Endothelial cell of umbilical vein (primary cell): Measurements from ENCODE around the gene NRXN3. TPM values are rescaled to one million over a fixed set of nuclear protein-coding genes. Genes with fewer than 3 reads are reported as not detected.

Experiments used
- BruUV-seq: library from RNA; stranded (reverse); fragments of 400-500 nt; replicated peaks from 2 replicates; lab custom pipeline; 2021; lab: Mats Ljungman, UMichigan
- CTCF ChIA-PET: fragments of 300-600, 350-600 bp; sonication (Branson Sonifier 250); formaldehyde crosslinking; loops from one replicate; lab custom pipeline; 2021; ENCODE audit warnings: antibody characterized with exemption, inconsistent platforms; lab: Charles Lee
- POLR2A ChIA-PET: fragments of 300-600, 350-600 bp; sonication (Branson Sonifier 250); formaldehyde crosslinking; loops from one replicate; lab custom pipeline; 2021; ENCODE audit warnings: antibody characterized with exemption, inconsistent platforms; lab: Charles Lee
- DNase-seq: peaks from one replicate; pipeline ENCODE4 v3.0.0-alpha.2; 2011; ENCODE audit warnings: low read depth, low spot score
- FAIRE-seq: peaks from 2 replicates; lab custom pipeline; 2011; peaks lifted over from hg19 to GRCh38; lab: Jason Lieb, UNC
- H2AFZ ChIP-seq: 2 replicates; pipeline ENCODE4 v1.6.0; 2012; ENCODE audit warnings: low read depth, low read length, control low read depth, inconsistent platforms
- H3K27ac ChIP-seq: 2 replicates; pipeline ENCODE4 v1.5.1; 2011; ENCODE audit warnings: low read depth, mild to moderate bottlenecking, control low read depth, low read length, moderate library complexity; ENCODE audit not compliant: insufficient read depth
- H3K27me3 ChIP-seq, 2 experiments: 2 replicates each; pipeline versions ENCODE4 v1.6.0 to v1.6.1; 2011; ENCODE audit warnings: low read length in 2 of 2, mixed read lengths in 1 of 2; ENCODE audit not compliant: control insufficient read depth in 2 of 2, insufficient read depth in 2 of 2
- H3K36me3 ChIP-seq, 2 experiments: 2 replicates in 1 of 2; 3 replicates in 1 of 2; pipeline ENCODE4 v1.5.1; 2011; ENCODE audit warnings: low read length in 2 of 2, mild to moderate bottlenecking in 1 of 2, moderate library complexity in 1 of 2; ENCODE audit not compliant: control insufficient read depth in 2 of 2, insufficient read depth in 2 of 2; ENCODE audit errors: extremely low read depth in 1 of 2
- H3K4me1 ChIP-seq: 3 replicates; pipeline ENCODE4 v1.5.1; 2011; ENCODE audit warnings: mild to moderate bottlenecking, low read length; ENCODE audit not compliant: control insufficient read depth, insufficient read depth; ENCODE audit errors: extremely low read depth
- H3K4me2 ChIP-seq: 2 replicates; pipeline ENCODE4 v1.6.1; 2011; ENCODE audit warnings: low read length, control low read depth, mixed read lengths; ENCODE audit not compliant: insufficient read depth
- H3K4me3 ChIP-seq, 3 experiments: fragments of 200-600 bp in 1 of 3; sonication (generic), shearing (Covaris generic) in 1 of 3; replicated peaks in 1 of 3; 2 replicates each; pipeline ENCODE4 v1.5.1; 2011 to 2016; ENCODE audit warnings: control low read depth in 3 of 3, low read length in 3 of 3, mild to moderate bottlenecking in 2 of 3, inconsistent platforms in 1 of 3, low read depth in 1 of 3, moderate library complexity in 1 of 3; ENCODE audit not compliant: insufficient read depth in 1 of 3
- H3K79me2 ChIP-seq: 2 replicates; pipeline ENCODE4 v1.6.0; 2012; ENCODE audit warnings: low read length, inconsistent platforms; ENCODE audit not compliant: control insufficient read depth, insufficient read depth
- H3K9ac ChIP-seq: replicated peaks from 2 replicates; pipeline ENCODE3; 2011; ENCODE audit warnings: low read length, control low read depth; ENCODE audit not compliant: insufficient read depth; ENCODE audit errors: extremely low read depth
- H3K9me1 ChIP-seq: replicated peaks from 3 replicates; pipeline ENCODE4 v1.6.0; 2011; ENCODE audit warnings: mild to moderate bottlenecking, low read length; ENCODE audit not compliant: control insufficient read depth, insufficient read depth; ENCODE audit errors: extremely low read depth
- H3K9me3 ChIP-seq: replicated peaks from 2 replicates; pipeline ENCODE4 v1.5.1; 2012; ENCODE audit warnings: low read length, inconsistent platforms; ENCODE audit not compliant: control insufficient read depth, insufficient read depth
- H4K20me1 ChIP-seq: replicated peaks from 2 replicates; pipeline ENCODE3; 2011; ENCODE audit warnings: mild to moderate bottlenecking, low read length; ENCODE audit not compliant: control insufficient read depth, insufficient read depth; ENCODE audit errors: extremely low read depth
- CTCF ChIP-seq, 2 donors: IDR thresholded peaks; 1 replicate in 1 of 2; 2 replicates in 1 of 2; pipeline ENCODE4 v1.5.1; 2011; ENCODE audit warnings: low read length in 2 of 2, mild to moderate bottlenecking in 2 of 2, moderate library complexity in 2 of 2, control low read depth in 1 of 2, inconsistent platforms in 1 of 2, low read depth in 1 of 2; ENCODE audit not compliant: insufficient read depth in 1 of 2; ENCODE audit errors: extremely low read depth in 1 of 2
- EZH2 ChIP-seq: IDR thresholded peaks from 2 replicates; pipeline ENCODE4 v1.6.1; 2012; ENCODE audit warnings: borderline replicate concordance, low read depth, mild to moderate bottlenecking, moderate library complexity, low read length, inconsistent platforms; ENCODE audit not compliant: severe bottlenecking
- FOS ChIP-seq: IDR thresholded peaks from 2 replicates; pipeline ENCODE4 v1.6.1; 2011; ENCODE audit warnings: mild to moderate bottlenecking, low read length, moderate library complexity, borderline replicate concordance; ENCODE audit not compliant: insufficient read depth
- GATA2 ChIP-seq: IDR thresholded peaks from 2 replicates; pipeline ENCODE4 v1.7.0; 2011; ENCODE audit warnings: low read depth, mild to moderate bottlenecking, moderate library complexity, mixed read lengths, low read length; ENCODE audit not compliant: insufficient read length, insufficient read depth
- JUN ChIP-seq: IDR thresholded peaks from 2 replicates; pipeline ENCODE4 v1.6.1; 2011; ENCODE audit warnings: borderline replicate concordance, low read depth; ENCODE audit not compliant: insufficient read length, insufficient read depth
- MAX ChIP-seq: IDR thresholded peaks from 2 replicates; pipeline ENCODE4 v1.6.1; 2011; ENCODE audit not compliant: insufficient read depth, insufficient read length
- MYC ChIP-seq: IDR thresholded peaks from one replicate; pipeline ENCODE4 v1.6.1; 2011; ENCODE audit warnings: mild to moderate bottlenecking, low read depth, low read length
- POLR2A ChIP-seq: IDR thresholded peaks from 2 replicates; pipeline ENCODE4 v1.6.1; 2012; ENCODE audit warnings: low read depth, mild to moderate bottlenecking, control low read depth, low read length
- POLR2AphosphoS5 ChIP-seq: IDR thresholded peaks from 2 replicates; pipeline ENCODE4 v1.6.1; 2012; ENCODE audit warnings: low read depth, mild to moderate bottlenecking, control low read depth, low read length, moderate library complexity; ENCODE audit not compliant: insufficient read depth
- dilution Hi-C: fragments of 300-500 bp; cut with MboI; formaldehyde crosslinking; loops from one replicate; pipeline ENCODE4 v1.15.0; 2019; ENCODE audit warnings: low sequenced_read_pairs; ENCODE audit not compliant: extremely low pct_ligation_motif_present
- intact Hi-C: fragments of 100-400 bp; cut with micrococcal nuclease; formaldehyde crosslinking; loops from one replicate; pipeline ENCODE4 v1.10.0; 2022
- polyA plus RNA-seq, 4 experiments: library from polyadenylated mRNA; depleted of rRNA in 3 of 4; stranded (reverse) in 3 of 4; unstranded in 1 of 4; fragments of >200 nt; gene quantifications; 2 replicates each; pipeline versions ENCODE4 v1.2.1 to v1.2.3, GENCODE V29; 2011 to 2012; ENCODE audit warnings: missing spikeins in 1 of 4
- total RNA-seq: library from RNA; stranded (reverse); gene quantifications from 2 replicates; pipeline ENCODE4 v1.2.3, GENCODE V29; 2021

The NRXN3 gene
- total and polyA plus RNA-seq, 2 donors (not counting 3 experiments of a cell fraction or from before 2014, with no cell fraction given) = 0.72 to 4.2 TPM

GRCh38 chr14:78469947-78470346 is 299.8 kb downstream of the NRXN3 start:
- no peaks in the 10 kb centered on the region for H3K27me3 ChIP-seq
- DNase-seq = no peak
- no peak overlapping the region for H3K4me3 ChIP-seq
- ChIA-PET CTCF (no interaction called here), POLR2A (no interaction called here)
- H3K4me2 ChIP-seq = no peak overlapping the region
- no peaks in the 10 kb centered on the region for H4K20me1 ChIP-seq
- H3K4me1 ChIP-seq = no peaks in the 10 kb centered on the region
- H3K9me1 ChIP-seq = no peaks in the 10 kb centered on the region
- no peaks in the 10 kb centered on the region for H3K9me3 ChIP-seq
- FAIRE-seq = no peak
- no peak overlapping the region for H3K9ac ChIP-seq
- no peak overlapping the region for H3K27ac ChIP-seq
- TF ChIP-seq CTCF (IDR thresholded peaks at IDR 0.05; ENCODE audit: extremely low read depth in 1 of 2, insufficient read depth in 1 of 2, low read depth in 1 of 2, low read length in 2 of 2) = no peak
- TF ChIP-seq POLR2A = no peak
- TF ChIP-seq MYC = no peak
- TF ChIP-seq JUN = no peak
- TF ChIP-seq GATA2 = no peak
- no peak for TF ChIP-seq EZH2
- TF ChIP-seq POLR2AphosphoS5 = no peak
- no peak for TF ChIP-seq MAX
- no peak for TF ChIP-seq FOS
- H2AFZ ChIP-seq = no peak overlapping the region
- H3K79me2 ChIP-seq = no peaks in the 10 kb centered on the region
- H3K36me3 ChIP-seq = no peaks in the 10 kb centered on the region
- intact Hi-C loops = no loop called here
- dilution Hi-C loops = no loop called here
- BruUV-seq = no TSS peak
